ENCODE results near the gene DUSP9.

Gene DUSP9

GRCh38 chrX:153637121-153638040 is 9.6 kb upstream of the DUSP9 start:
- DNase-seq, result no peak

- DNase-seq, result no peak
These were observed 9.0 kb upstream of the DUSP9 start for GRCh38 chrX:153638041-153638371.

GRCh38 chrX:153638436-153639176 is 8.4 kb upstream of the DUSP9 start:
- DNase-seq, result no peak

GRCh38 chrX:153639177-153640044 is 7.6 kb upstream of the DUSP9 start:
- peak; percentile 23 for DNase-seq

- DNase-seq, result no peak
These were observed 6.8 kb upstream of the DUSP9 start for GRCh38 chrX:153640045-153640686.

- DNase-seq, result no peak
These were observed 6.0 kb upstream of the DUSP9 start for GRCh38 chrX:153640736-153641575.

GRCh38 chrX:153641627-153642026 is 5.4 kb upstream of the DUSP9 start:
- no peak for DNase-seq

GRCh38 chrX:153642051-153642654 is 4.8 kb upstream of the DUSP9 start:
- DNase-seq, result peak; percentile 11

- no peak for DNase-seq
These were observed 4.2 kb upstream of the DUSP9 start for GRCh38 chrX:153642655-153643430.

GRCh38 chrX:153643431-153644351 is 3.3 kb upstream of the DUSP9 start:
- DNase-seq, result peak; percentile 48

GRCh38 chrX:153644356-153645125 is 2.5 kb upstream of the DUSP9 start:
- no peak for DNase-seq

GRCh38 chrX:153645151-153645550 is 1.9 kb upstream of the DUSP9 start:
- DNase-seq, result no peak

- DNase-seq, result no peak
These were observed 998 bp upstream of the DUSP9 start for GRCh38 chrX:153645921-153646488.

GRCh38 chrX:153647461-153648357 is 706 bp downstream of the DUSP9 start:
- DNase-seq, result no peak

- DNase-seq, result no peak
These were observed 1.6 kb downstream of the DUSP9 start for GRCh38 chrX:153648358-153649177.

All from RPMI8226 (cell line).